H1 (cell line): ENCODE measurements around the gene ZNF28. TPM values are rescaled to one million over a fixed set of nuclear protein-coding genes. Genes with fewer than 3 reads are reported as not detected.
"Not testable (repeated sequence)": the region's sequence is repeated elsewhere in the genome, so short reads cannot be mapped to it uniquely, and the experiment has no call there.

Source experiments
- CTCF ChIA-PET: fragments of 300-600 bp; sonication (Branson Sonifier 250); formaldehyde crosslinking; loops from one replicate; lab custom pipeline; 2021; ENCODE audit not compliant: partially characterized antibody; lab: Charles Lee
- POLR2A ChIA-PET: fragments of 300-600 bp; sonication (Branson Sonifier 250); formaldehyde crosslinking; loops from one replicate; lab custom pipeline; 2021; ENCODE audit warnings: inconsistent platforms; ENCODE audit not compliant: partially characterized antibody; lab: Charles Lee
- DNase-seq, 2 experiments: peaks; one replicate each; pipeline versions ENCODE4 v3.0.0 to v3.0.0-alpha.2; 2010 to 2022; ENCODE audit warnings: low spot score in 2 of 2, low read depth in 1 of 2, mixed read lengths in 1 of 2
- FAIRE-seq: peaks from 2 replicates; lab custom pipeline; 2011; peaks lifted over from hg19 to GRCh38; lab: Jason Lieb, UNC
- H2AFZ ChIP-seq: 2 replicates; pipeline ENCODE4 v1.8.1; 2012; ENCODE audit warnings: low read length, inconsistent platforms
- H2AK5ac ChIP-seq: 2 replicates; pipeline ENCODE4 v1.6.1; 2013; ENCODE audit warnings: low read depth, low read length
- H2BK120ac ChIP-seq: replicated peaks from 2 replicates; pipeline ENCODE3; 2013; ENCODE audit warnings: low read depth, low read length, inconsistent platforms
- H2BK12ac ChIP-seq: 2 replicates; pipeline ENCODE4 v1.6.1; 2013; ENCODE audit warnings: low read depth, low read length
- H2BK15ac ChIP-seq: 2 replicates; pipeline ENCODE4 v1.6.1; 2013; ENCODE audit warnings: low read length
- H2BK20ac ChIP-seq: 2 replicates; pipeline ENCODE4 v1.6.1; 2013; ENCODE audit warnings: low read length
- H2BK5ac ChIP-seq: 2 replicates; pipeline ENCODE4 v1.6.1; 2013; ENCODE audit warnings: low read depth, low read length
- H3K14ac ChIP-seq: 2 replicates; pipeline ENCODE4 v1.6.1; 2013; ENCODE audit warnings: inconsistent platforms; ENCODE audit not compliant: insufficient read length
- H3K18ac ChIP-seq: 2 replicates; pipeline ENCODE4 v1.6.1; 2013; ENCODE audit warnings: low read length; ENCODE audit errors: extremely low read depth
- H3K23ac ChIP-seq: 2 replicates; pipeline ENCODE4 v1.6.1; 2013; ENCODE audit warnings: inconsistent platforms; ENCODE audit not compliant: insufficient read length
- H3K23me2 ChIP-seq: 2 replicates; pipeline ENCODE4 v1.6.1; 2013; ENCODE audit warnings: low read depth, low read length
- H3K27ac ChIP-seq: 2 replicates; pipeline ENCODE4 v1.6.1; 2011; ENCODE audit warnings: low read depth, low read length, inconsistent platforms
- H3K27me3 ChIP-seq, 4 experiments: replicated peaks in 1 of 4; 1 replicate in 1 of 4; 2 replicates in 3 of 4; pipeline versions ENCODE4 v1.6.1 to v1.8.1; 2011 to 2013; ENCODE audit warnings: low read length in 3 of 4, mild to moderate bottlenecking in 3 of 4, inconsistent platforms in 2 of 4, mixed read lengths in 2 of 4, moderate library complexity in 1 of 4; ENCODE audit not compliant: control insufficient read depth in 3 of 4, insufficient read depth in 3 of 4; ENCODE audit errors: extremely low read depth in 1 of 4
- H3K36me3 ChIP-seq, 4 experiments: 2 replicates each; pipeline versions ENCODE4 v1.6.1 to v1.8.1; 2011 to 2013; ENCODE audit warnings: mild to moderate bottlenecking in 4 of 4, low read length in 3 of 4, moderate library complexity in 2 of 4, control low read depth in 1 of 4, inconsistent platforms in 1 of 4; ENCODE audit not compliant: insufficient read depth in 4 of 4, control insufficient read depth in 2 of 4
- H3K4ac ChIP-seq: replicated peaks from 2 replicates; pipeline ENCODE3; 2013; ENCODE audit warnings: low read length, low read depth, mixed read lengths, inconsistent platforms; ENCODE audit not compliant: insufficient read length
- H3K4me1 ChIP-seq, 4 experiments: replicated peaks in 1 of 4; 1 replicate in 1 of 4; 2 replicates in 3 of 4; pipeline versions ENCODE4 v1.6.1 to v1.8.1; 2011 to 2013; ENCODE audit warnings: low read length in 3 of 4, inconsistent platforms in 2 of 4, mixed read lengths in 1 of 4; ENCODE audit not compliant: insufficient read depth in 4 of 4, control insufficient read depth in 3 of 4
- H3K4me2 ChIP-seq, 2 experiments: 2 replicates each; pipeline versions ENCODE4 v1.6.1 to v1.8.1; 2011 to 2013; ENCODE audit warnings: low read depth in 2 of 2, low read length in 2 of 2, control low read depth in 1 of 2, inconsistent platforms in 1 of 2, mild to moderate bottlenecking in 1 of 2; ENCODE audit not compliant: insufficient read depth in 1 of 2
- H3K4me3 ChIP-seq, 4 experiments: fragments of 200-600, 300-600 bp in 1 of 4; sonication (generic), shearing (Covaris generic), sonication (Bioruptor Twin) in 1 of 4; 2 replicates each; pipeline versions ENCODE4 v1.5.1 to v1.8.1; 2011 to 2016; ENCODE audit warnings: low read length in 4 of 4, low read depth in 3 of 4, control low read depth in 2 of 4, inconsistent platforms in 2 of 4, mild to moderate bottlenecking in 2 of 4, mixed read lengths in 1 of 4, moderate library complexity in 1 of 4; ENCODE audit not compliant: insufficient read depth in 2 of 4; ENCODE audit errors: extremely low read depth in 1 of 4
- H3K56ac ChIP-seq: replicated peaks from 2 replicates; pipeline ENCODE3; 2013; ENCODE audit warnings: low read depth, mild to moderate bottlenecking, mixed read lengths, low read length, inconsistent platforms; ENCODE audit not compliant: insufficient read length
- H3K79me1 ChIP-seq: 2 replicates; pipeline ENCODE4 v1.6.1; 2013; ENCODE audit warnings: low read depth, low read length, control low read depth
- H3K79me2 ChIP-seq, 2 experiments: 2 replicates each; pipeline versions ENCODE4 v1.6.1 to v1.8.1; 2012 to 2013; ENCODE audit warnings: low read length in 2 of 2, mild to moderate bottlenecking in 2 of 2, inconsistent platforms in 1 of 2; ENCODE audit not compliant: insufficient read depth in 2 of 2, control insufficient read depth in 1 of 2
- H3K9ac ChIP-seq, 4 experiments: replicated peaks in 1 of 4; 1 replicate in 1 of 4; 2 replicates in 3 of 4; pipeline versions ENCODE4 v1.6.1 to v1.8.1; 2011 to 2013; ENCODE audit warnings: low read depth in 3 of 4, low read length in 3 of 4, control low read depth in 2 of 4, mild to moderate bottlenecking in 2 of 4, moderate library complexity in 2 of 4, inconsistent platforms in 1 of 4; ENCODE audit errors: extremely low read depth in 1 of 4
- H3K9me3 ChIP-seq, 2 experiments: 2 replicates each; pipeline versions ENCODE4 v1.6.1 to v1.8.1; 2012 to 2013; ENCODE audit warnings: mild to moderate bottlenecking in 2 of 2, moderate library complexity in 2 of 2, control low read depth in 1 of 2, inconsistent platforms in 1 of 2, low read depth in 1 of 2, low read length in 1 of 2, mixed read lengths in 1 of 2; ENCODE audit not compliant: insufficient read depth in 2 of 2
- H4K20me1 ChIP-seq, 2 experiments: replicated peaks in 1 of 2; 2 replicates each; pipeline versions ENCODE3 to v1.8.1; 2011 to 2013; ENCODE audit warnings: inconsistent platforms in 2 of 2, low read length in 2 of 2, mild to moderate bottlenecking in 1 of 2; ENCODE audit not compliant: insufficient read depth in 2 of 2, control insufficient read depth in 1 of 2
- H4K5ac ChIP-seq: 2 replicates; pipeline ENCODE4 v1.6.1; 2013; ENCODE audit warnings: low read length, low read depth, mixed read lengths, inconsistent platforms; ENCODE audit not compliant: insufficient read length
- H4K8ac ChIP-seq: 2 replicates; pipeline ENCODE4 v1.8.0; 2013; ENCODE audit warnings: mild to moderate bottlenecking, moderate library complexity, low read length, inconsistent platforms; ENCODE audit not compliant: insufficient read depth; ENCODE audit errors: extremely low read depth
- H4K91ac ChIP-seq: replicated peaks from 2 replicates; pipeline ENCODE3; 2013; ENCODE audit warnings: low read length, mixed read lengths, inconsistent platforms; ENCODE audit not compliant: insufficient read length
- KDM4A ChIP-seq: IDR thresholded peaks from one replicate; pipeline ENCODE4 v1.7.1; 2012; ENCODE audit warnings: low read depth, mild to moderate bottlenecking, moderate library complexity, low read length, inconsistent platforms; ENCODE audit not compliant: severe bottlenecking
- WGBS, 2 experiments: shearing (Covaris generic) in 1 of 2; methylation state at CpG; one replicate each; pipeline versions ENCODE4 v1.1.6 to v1.1.7; 2013 to 2015; ENCODE audit warnings: low lambda C conversion rate in 2 of 2, mixed read lengths in 2 of 2, inconsistent platforms in 1 of 2, low coverage in 1 of 2, missing lambda C conversion rate in 1 of 2; ENCODE audit not compliant: insufficient replicate concordance in 2 of 2, insufficient coverage in 1 of 2, insufficient read length in 1 of 2; ENCODE audit errors: extremely low coverage in 1 of 2, missing lambda C conversion rate in 1 of 2; 5-methylcytosine and 5-hydroxymethylcytosine counted together
- long read RNA-seq, 2 experiments: library from RNA in 1 of 2; library from capped mRNA in 1 of 2; stranded (forward); transcript quantifications; one replicate each; pipeline ENCODE4 v2.0.0, GENCODE V29; 2021; ENCODE audit warnings: inconsistent platforms in 1 of 2
- polyA minus RNA-seq, 3 experiments: library from RNA; depleted of rRNA, polyadenylated mRNA; stranded (reverse); fragments of >200 nt; gene quantifications; 1 replicate in 2 of 3; 2 replicates in 1 of 3; pipeline ENCODE4 v1.2.3, GENCODE V29; 2011
- polyA plus RNA-seq, 7 experiments: library from polyadenylated mRNA; depleted of rRNA in 3 of 7; stranded (reverse) in 5 of 7; unstranded in 2 of 7; fragments of >200 nt in 5 of 7; fragments of 200-250 nt in 2 of 7; gene quantifications; 1 replicate in 5 of 7; 2 replicates in 1 of 7; 4 replicates in 1 of 7; pipeline versions ENCODE4 v1.2.1 to v1.2.3, GENCODE V29; 2011 to 2013; ENCODE audit warnings: missing spikeins in 2 of 7, mixed read lengths in 2 of 7
- total RNA-seq: library from RNA; stranded (reverse); fragmentation: NEBNext Ultra II Directional; extraction: Animal tissue kit (Norgen Biotek cat#: 25700); gene quantifications from 2 replicates; pipeline ENCODE4 v1.2.1, GENCODE V29; 2021

The ZNF28 gene
- total RNA-seq (22.8 and 23.0 TPM in 2 replicates), polyA plus RNA-seq (2011; rRNA removed) (5.5 and 7.3 TPM in 2 replicates), polyA minus RNA-seq (2011; rRNA and poly(A)+ RNA removed) (25.9 and 44.9 TPM in 2 replicates)
- polyA plus RNA-seq (2011; cell fraction: cytosol; rRNA removed) = 7.0 TPM
- polyA plus RNA-seq (2011; cell fraction: nucleus; rRNA removed) = 9.6 TPM
- polyA plus RNA-seq (2012, experiment 1 of 2) = 7.0 to 15.1 TPM (median 9.7 TPM) in 4 replicates
- polyA plus RNA-seq (2012, experiment 2 of 2) = 0.38 TPM
- polyA plus RNA-seq (2013, experiment 1 of 2) = 17.8 TPM
- polyA plus RNA-seq (2013, experiment 2 of 2) = 18.6 TPM
- 10.3 TPM for polyA minus RNA-seq (2011; cell fraction: cytosol; rRNA and poly(A)+ RNA removed)
- 63.2 TPM for polyA minus RNA-seq (2011; cell fraction: nucleus; rRNA and poly(A)+ RNA removed)
- long read RNA-seq, experiment 1, partial matches to known transcripts = 0 of 6 reads
- long read RNA-seq, experiment 1, other reads (novel, unspliced or antisense) = 6 of 6 reads
- long read RNA-seq, experiment 2, full-length matches to known transcripts = 1 of 4 reads
- long read RNA-seq, experiment 2, partial matches to known transcripts = 0 of 4 reads
- long read RNA-seq, experiment 2, other reads (novel, unspliced or antisense) = 3 of 4 reads

- H3K4me3 ChIP-seq = peak within 1 kb of the TSS; percentile 68 to 82 (median 79)
- H3K4ac ChIP-seq, H4K20me1 ChIP-seq, H3K4me1 ChIP-seq, H2BK15ac ChIP-seq, H2AK5ac ChIP-seq, H3K18ac ChIP-seq, H2BK12ac ChIP-seq, H4K8ac ChIP-seq, POLR2A ChIA-PET, H2BK120ac ChIP-seq, H4K5ac ChIP-seq, H3K9me3 ChIP-seq, H3K23me2 ChIP-seq, CTCF ChIA-PET, H3K79me1 ChIP-seq, H3K79me2 ChIP-seq, H3K56ac ChIP-seq, H3K27me3 ChIP-seq, H2AFZ ChIP-seq: not testable (repeated sequence)
- FAIRE-seq = peak; percentile 32
- 7% methylated on average over 25 of the region's 44 CpGs; no CpG with 5 or more reads in 1 of the 2 experiments for WGBS, 2 experiments
- peak within 1 kb of the TSS; percentile 64 to 72 for H3K4me2 ChIP-seq
- peak in 1 of 2 experiments; percentile 62 for DNase-seq
- TF ChIP-seq KDM4A = peak; percentile 53
- TF ChIP-seq, all 59 proteins: peak for 1; not testable (repeated sequence) for 58
- peak within 1 kb of the TSS in 3 of 4 experiments; percentile 20 to 54 (median 27); a peak in 5 of 7 replicates for H3K9ac ChIP-seq
- H3K27ac ChIP-seq, H3K23ac ChIP-seq, H3K36me3 ChIP-seq, H2BK5ac ChIP-seq, H3K14ac ChIP-seq, H4K91ac ChIP-seq, H2BK20ac ChIP-seq: not testable (repeated sequence)
Measured at GRCh38 chr19:52821204-52821960, at the start of gene ZNF28. ZNF28 (minus strand) TSS chr19:52821633; CDS start chr19:52817958, 3,675 bp downstream.
